IPS-NIHi7 (cell line): ENCODE measurements around the gene RHBG.

Experiments
- DNase-seq: peaks from one replicate; pipeline ENCODE4 v3.0.0; 2012; ENCODE audit warnings: mixed read lengths; ENCODE audit errors: extremely low spot score

RHBG gene

DNA sequence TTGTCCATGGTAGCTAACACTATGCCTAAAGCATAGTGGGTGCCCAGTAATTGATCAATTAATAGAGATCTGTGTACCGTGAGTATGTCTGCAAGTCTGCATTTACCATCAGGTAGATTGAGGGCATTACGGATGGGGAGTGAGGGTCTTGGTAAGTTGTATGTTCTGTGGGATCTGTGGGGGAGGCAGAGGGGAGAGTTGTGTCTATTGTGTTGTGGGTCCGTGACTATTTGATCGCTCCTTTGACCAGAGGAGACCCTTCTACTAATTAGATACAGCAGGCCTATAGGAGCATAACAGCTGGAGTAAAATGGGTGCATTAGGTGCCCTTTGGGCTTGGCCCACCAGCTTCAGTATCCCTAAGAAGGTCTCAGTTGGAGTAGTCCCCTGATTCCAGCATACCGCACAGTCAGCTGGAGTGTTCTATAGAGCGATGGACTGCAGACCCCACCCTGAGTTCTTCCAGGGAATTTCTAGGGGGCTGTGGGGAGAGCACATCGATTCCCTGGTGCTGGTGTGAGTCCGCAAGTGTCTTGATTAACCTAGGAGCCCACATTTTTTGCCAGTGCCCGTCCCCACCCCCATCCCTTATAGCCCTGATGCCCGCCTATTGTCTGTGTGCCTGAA, 55.9 kb downstream of the RHBG start:
- DNase-seq = no peak

DNA sequence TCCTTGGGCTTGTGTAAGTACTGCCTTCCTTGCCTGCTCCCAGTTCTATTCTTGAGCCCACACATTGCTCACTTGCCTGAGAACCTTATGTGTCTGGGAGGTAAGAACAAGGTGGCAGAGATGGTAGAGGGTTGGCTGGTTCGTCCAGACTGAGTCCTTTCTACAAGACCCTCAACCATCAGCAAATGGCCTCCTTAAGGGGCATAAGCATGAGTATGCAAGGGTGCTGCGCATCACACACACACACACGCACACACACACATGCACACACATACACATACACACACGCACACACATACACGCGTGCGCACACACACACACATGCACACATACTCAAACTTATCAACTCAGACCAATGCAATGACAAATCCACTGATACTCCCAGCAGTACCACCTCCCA, 56.9 kb downstream of the RHBG start:
- no peak for DNase-seq

DNA sequence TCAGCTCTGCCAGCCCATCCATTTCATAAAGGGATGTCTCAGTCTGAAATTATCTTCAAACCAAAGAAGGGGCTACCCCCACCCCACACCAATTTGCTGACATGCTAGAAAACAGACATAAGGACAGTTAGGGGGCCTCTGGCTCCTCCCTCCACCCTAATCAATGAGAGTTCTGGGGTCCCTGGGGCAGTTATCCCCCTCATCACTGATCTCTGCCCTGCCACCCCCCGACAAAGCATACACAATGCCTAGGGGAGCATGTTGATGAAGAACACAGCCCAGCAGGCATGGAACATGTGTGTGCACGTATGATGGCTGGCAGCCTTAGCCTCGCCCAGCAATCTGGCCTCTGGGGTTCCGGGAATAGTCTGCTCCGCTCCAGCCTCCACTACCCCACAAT, 58.9 kb downstream of the RHBG start:
- DNase-seq = no peak

DNA sequence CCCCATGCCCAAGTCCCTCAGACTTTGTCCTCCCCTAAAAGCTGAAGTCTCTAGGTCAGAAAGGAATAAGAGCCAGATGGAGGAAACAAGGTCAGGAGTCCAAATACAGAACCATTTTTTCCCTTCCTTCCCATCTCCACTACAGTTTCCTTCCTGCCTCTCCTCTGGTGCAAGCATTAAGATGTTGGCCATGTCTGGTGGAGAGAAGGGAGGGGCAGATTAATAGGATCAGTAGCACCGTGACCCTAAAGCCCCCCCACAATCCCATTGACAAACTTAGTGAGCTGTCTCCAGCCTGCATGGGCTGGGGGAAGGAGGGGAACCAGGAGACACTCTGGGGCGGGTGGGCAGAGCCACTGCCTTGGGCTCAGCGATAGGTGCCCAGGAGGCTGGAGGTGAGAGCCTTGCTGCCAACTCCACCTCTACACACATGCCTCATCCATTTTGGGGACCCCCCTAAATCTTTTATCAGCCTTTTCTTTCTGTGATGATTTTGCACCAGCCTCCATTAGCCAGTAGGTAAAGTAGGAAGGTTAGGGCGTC, 59.8 kb downstream of the RHBG start:
- DNase-seq = no peak

DNA sequence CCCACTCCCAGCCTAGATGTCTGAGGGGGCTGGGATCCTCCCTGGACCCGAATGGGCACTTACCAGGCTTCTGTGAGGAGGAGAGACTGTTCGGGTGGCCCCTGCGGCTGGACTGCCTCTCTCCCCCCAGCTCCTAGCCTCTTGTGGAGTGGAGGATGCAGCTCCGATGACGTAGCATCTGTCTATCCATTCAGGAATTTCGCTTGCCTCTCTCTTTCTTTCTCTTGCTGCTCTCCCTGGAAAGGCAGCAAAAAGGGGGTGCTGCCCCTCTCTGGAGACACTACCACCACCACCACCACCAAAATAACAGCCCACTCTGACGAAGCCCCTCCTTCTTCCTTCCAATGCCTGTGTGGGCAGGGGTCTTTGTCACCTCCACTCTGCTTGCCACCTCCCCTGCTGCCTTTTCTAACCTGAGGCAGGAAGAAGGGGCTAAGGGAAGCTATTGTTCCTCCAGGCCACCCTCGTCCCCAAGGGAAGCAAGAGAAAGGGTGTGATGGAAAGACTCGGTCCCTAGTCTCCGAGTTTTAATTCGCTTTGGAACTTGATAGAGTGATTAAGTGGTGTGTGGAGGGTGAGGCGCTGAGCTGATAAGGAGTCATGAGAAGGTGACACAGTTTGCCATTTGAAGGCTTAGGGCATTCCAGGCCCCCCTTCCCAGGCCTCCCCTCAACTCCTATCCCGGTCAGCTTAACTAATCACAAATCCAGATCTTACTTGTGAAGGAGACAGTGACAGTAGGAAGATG, 60.5 kb downstream of the RHBG start:
- no peak for DNase-seq

DNA sequence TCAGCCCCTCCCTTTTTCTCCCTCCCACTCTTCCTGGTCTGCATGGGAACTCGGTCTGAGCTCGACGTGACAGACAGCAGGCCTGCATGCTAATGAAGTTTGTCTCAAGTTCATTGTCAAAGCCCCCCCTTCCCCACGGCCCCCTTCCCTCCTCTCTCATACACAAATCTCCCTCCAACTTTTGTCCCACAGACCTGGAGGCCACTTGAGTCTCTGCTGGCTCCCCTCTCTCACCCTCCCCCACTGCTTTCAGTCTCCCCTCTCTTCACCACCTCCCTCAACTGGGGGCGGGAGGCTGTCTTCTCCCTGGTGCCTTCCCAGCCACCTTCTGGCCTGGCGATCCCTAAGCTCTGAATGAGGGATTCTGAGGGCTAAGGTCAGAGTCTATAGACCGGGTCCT, 61.3 kb downstream of the RHBG start:
- peak; percentile 71 for DNase-seq

DNA sequence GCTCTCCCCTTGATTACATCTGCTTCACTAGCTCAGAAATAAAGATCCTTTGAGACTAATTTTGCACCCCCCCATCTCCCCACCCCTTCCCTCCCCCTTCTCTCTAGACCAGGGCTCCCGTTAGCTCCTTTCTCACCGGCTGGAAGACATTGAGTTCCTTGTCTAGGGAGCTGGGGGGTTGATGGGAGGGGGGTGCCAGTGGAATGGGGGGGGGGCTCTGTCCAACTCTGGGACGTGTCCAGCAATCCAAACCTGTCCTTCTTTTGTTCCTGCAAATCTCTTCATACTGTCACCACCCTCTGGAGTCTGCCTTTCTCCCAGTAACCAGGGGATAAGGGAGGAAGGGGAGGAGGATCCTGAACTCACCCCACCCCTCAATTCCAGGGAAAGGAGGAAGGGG, 61.9 kb downstream of the RHBG start:
- DNase-seq = no peak

DNA sequence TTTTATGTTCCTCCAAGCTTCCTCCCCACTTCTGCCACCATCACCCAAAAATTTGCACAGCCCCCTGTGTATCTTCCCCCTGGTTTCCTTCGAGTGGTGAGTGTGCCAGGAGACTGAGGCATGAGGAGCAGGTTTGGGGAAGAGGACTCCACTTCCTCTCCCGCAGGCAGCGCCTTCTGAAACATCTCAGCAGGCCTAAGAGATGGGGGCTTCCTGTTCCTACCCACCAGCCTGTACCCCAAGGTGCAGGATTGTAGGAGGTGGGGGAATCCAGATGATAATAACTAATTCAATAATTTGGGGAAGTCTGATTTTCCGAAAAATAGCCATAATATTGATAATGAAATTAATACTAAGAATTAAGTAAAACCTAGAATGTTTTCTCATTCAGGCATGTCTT, 62.4 kb downstream of the RHBG start:
- no peak for DNase-seq

DNA sequence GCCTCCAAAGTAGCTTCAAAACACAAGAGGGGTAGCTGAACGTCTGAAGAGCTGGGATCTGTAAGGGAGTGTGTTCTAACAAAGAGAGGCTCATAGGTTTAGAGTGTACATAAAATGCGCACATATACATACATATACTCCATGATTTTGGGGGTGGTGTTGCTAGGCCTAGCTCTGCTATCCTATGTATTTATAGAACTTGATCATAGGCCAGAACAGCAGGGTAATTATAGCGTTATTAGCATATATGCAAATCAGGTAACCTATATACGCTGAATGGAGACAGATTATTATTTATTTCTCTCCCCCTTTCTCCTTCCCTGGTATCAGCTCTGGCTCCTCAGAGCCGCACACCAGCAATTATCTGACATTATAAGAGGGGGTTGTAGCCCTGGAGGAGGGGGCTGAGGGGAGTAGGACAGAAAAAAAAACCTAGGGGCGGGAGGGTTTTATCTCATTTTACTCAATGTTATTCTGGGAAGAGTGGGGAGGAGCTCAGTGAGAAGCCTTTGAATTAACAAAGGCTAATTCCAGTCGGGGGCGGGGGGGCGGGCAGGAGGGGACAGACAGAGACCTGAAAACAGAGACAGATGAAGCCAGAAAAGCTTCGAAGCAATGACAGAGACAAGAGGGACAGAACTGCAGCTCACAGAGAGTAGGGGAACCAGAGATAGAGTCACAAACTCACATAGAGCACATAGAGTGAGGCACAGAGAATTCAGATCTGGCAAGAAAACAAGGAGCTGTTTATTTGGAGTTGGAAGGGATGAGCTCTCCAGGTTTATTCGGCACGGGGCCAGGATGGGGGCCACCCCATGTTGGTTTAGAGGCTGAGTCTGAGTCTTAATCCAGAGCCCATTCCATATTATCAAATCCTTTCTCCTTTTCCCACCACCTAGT, 63.0 kb downstream of the RHBG start:
- no peak for DNase-seq

DNA sequence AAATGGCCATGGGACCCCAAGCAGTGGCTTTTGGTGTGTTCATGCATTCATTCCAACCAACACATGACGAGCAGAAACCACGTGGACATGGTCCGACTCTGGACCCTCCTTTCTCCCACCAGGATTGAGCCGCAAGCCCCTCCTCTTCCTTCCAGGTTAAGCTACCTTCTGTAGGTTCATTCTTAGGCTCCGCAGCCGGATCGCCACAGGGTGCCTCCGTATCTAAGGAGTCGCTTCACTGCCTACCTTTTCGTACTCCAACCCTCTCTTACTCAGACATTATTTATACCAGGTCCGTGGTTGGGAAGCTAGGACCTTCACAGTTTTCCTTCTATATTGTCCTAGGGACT, 63.6 kb downstream of the RHBG start:
- DNase-seq = no peak

DNA sequence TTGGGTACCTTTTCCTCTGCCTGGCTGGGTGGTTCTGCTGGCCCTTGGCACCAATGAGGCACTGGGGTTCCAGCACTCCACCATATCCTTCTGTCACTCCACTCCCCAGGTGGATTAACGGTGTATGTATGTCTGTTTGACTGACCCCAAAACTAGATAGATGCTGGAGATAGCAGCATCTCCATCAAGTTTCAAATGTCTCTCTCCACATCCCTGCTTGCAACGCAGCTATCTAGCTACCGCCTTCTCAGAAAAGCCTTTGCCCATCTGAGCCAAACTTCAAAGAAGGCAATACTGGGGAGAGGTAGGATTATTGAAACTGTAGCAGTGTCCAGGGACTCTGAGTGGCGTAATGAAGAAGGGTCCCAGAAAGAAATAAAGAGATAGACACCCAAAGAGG, 64.0 kb downstream of the RHBG start:
- DNase-seq = no peak

DNA sequence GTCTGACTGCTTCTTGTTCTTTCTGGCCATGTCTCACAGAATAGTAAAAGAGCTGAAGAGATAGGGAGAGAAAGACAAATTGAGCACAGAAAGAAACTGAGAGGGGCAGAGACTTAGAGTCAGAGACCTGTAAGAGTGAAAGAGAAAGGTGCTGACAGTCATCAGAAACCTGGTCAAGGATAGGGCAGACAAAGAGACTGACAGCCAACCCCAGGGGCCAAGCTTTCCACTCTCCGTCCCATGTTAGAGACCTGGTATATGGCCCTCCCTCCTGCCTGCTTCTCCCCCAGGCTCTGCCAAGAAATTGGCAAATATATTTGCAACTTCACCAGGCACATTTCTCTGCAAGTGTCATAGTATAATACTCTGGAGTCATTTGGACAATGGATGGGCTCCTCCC, 64.6 kb downstream of the RHBG start:
- DNase-seq = no peak
